Forelimb muscle (tissue), 1 donor: ENCODE measurements around the gene NPIPA8. TPM values are rescaled to one million over a fixed set of nuclear protein-coding genes. Genes with fewer than 3 reads are reported as not detected.
"Not testable (repeated sequence)": the region's sequence is repeated elsewhere in the genome, so short reads cannot be mapped to it uniquely, and the experiment has no call there.

Experiments
- DNase-seq: peaks from one replicate; pipeline ENCODE4 v3.0.0-alpha.2; 2013; ENCODE audit warnings: low read depth
- polyA plus RNA-seq: library from polyadenylated mRNA; unstranded; fragments of 120-200 nt; gene quantifications from one replicate; pipeline ENCODE4 v1.2.1, GENCODE V29; 2013; ENCODE audit not compliant: insufficient read length

NPIPA8 gene
- polyA plus RNA-seq, 1 donor: 1.1 TPM

GRCh38 chr16:18276756-18277155 is 59.8 kb downstream of the NPIPA8 start:
- not testable (repeated sequence) for DNase-seq

- not testable (repeated sequence) for DNase-seq
Observed at GRCh38 chr16:18270171-18270570, 66.4 kb downstream of the NPIPA8 start.

Other genes with a start within 250 kb of the NPIPA8 start
- 65.6 TPM for gene NOMO2, start 225.4 kb upstream of the NPIPA8 start, polyA plus RNA-seq